HG03066 (cell line): ENCODE measurements around the gene MBNL1.

Source experiments
- ATAC-seq: cut with Tn5 transposase; IDR thresholded peaks from one replicate; pipeline ENCODE4 v1.9.1; 2021; ENCODE audit warnings: low read depth; ENCODE audit not compliant: unreplicated experiment

The MBNL1 gene

GRCh38 chr3:152268555-152269055 is at the start of gene MBNL1:
MBNL1 (plus strand) TSS chr3:152268929; CDS start chr3:152300194, 31,265 bp downstream.
- peak; percentile 63 for ATAC-seq

- ATAC-seq = no peak
Observed at GRCh38 chr3:152219216-152219615, 49.5 kb upstream of the MBNL1 start.

DNA sequence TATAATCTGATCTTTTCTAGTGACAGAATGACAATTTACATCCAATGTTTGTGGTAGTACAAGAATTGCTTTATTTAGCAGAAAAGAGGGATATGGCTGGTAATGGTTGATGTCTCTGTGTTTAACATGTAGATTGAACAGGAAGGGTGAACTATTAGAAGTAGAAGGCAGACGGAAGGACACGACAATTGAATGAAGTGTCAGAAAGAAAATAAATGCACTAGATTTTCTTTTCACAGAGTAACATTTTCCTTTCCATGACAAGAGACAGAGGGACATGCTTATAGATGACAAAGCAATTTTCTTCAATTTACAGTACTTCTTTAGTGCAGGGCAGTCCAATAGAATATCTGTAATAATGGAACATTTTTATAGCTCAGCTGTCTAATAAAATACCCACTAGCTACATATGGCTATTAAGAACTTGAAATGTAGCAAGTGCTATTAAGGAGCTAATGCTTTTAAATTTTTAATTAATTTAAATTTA is 48.9 kb upstream of the MBNL1 start:
- no peak for ATAC-seq

GRCh38 chr3:152222327-152222726 is 46.4 kb upstream of the MBNL1 start:
- ATAC-seq = no peak

DNA sequence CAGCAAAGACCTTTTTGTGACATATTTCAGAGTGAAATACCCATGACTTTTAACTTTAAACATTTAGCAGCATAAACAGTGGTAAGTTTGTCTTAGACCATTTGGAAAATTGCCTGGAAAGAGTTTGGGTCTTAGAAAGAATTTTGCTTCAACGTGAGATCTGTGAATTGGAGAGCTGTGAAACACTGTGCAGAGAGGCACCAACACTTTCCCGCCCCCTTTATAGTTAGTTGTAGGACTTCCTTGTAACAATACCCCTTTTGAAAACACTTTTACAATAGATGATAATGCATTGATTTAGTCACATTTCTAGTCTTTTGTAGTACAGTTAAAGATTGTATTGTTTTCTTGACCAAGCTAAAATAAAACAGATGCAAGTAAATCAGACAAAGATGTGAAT is 43.5 kb upstream of the MBNL1 start:
- no peak for ATAC-seq

- ATAC-seq = no peak
Observed at GRCh38 chr3:152226176-152226575, 42.6 kb upstream of the MBNL1 start.

DNA sequence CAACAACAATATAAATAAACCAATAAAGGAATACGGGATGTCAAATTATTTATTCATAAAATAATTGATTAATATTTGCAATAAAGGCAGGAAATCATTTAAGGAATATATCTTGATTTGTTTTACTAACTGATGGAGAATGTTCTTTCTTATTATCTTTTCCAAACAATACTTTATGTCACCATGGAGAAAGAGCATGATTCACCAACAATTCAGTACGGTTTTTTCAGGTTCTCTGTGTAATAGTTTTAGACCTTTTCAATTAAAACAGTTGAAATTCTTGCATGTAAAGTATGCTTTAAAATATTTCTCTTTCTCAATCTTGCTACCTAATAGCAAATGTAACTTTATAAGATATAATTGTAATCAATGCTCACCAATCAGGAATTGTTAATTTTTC is 41.7 kb upstream of the MBNL1 start:
- no peak for ATAC-seq

- ATAC-seq = no peak
Observed at GRCh38 chr3:152229692-152230091, 39.0 kb upstream of the MBNL1 start.

DNA sequence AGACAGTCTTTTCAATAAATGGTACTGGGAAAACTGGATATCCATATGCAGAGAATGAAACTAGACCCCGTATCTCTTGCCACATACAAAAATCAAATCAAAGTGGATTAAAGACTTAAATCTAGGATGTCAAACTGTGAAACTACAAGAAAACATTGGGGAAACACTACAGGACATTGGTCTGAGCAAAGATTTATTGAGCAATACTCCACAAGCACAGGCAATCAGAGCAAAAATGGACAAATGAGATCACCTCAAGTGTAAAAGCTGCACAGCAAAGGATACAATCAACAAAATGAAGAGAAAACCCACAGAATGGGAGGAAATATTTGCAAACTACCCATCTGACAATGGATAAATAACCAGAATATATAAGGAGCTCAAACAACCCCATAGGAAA is 38.4 kb upstream of the MBNL1 start:
- no peak for ATAC-seq

- no peak for ATAC-seq
Observed at GRCh38 chr3:152232001-152232400, 36.7 kb upstream of the MBNL1 start.

DNA sequence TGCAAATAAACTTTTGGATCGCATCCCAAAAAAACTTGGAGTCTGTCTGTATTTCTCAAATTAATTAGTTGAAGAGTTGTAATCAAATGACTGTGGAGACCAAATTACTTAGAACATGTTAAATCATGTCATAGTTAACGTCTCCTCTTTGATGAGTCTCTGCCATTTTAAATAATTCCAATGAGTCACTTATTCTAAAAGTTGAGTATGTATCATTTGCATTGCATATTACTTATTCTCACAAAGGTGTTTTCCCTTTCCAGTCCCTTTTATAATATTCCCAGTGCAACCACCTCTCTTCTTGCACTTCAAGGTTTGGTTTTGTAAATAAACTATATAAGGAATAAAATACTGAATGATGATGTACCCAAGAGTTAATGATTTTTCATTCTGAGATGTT is 36.0 kb upstream of the MBNL1 start:
- no peak for ATAC-seq

DNA sequence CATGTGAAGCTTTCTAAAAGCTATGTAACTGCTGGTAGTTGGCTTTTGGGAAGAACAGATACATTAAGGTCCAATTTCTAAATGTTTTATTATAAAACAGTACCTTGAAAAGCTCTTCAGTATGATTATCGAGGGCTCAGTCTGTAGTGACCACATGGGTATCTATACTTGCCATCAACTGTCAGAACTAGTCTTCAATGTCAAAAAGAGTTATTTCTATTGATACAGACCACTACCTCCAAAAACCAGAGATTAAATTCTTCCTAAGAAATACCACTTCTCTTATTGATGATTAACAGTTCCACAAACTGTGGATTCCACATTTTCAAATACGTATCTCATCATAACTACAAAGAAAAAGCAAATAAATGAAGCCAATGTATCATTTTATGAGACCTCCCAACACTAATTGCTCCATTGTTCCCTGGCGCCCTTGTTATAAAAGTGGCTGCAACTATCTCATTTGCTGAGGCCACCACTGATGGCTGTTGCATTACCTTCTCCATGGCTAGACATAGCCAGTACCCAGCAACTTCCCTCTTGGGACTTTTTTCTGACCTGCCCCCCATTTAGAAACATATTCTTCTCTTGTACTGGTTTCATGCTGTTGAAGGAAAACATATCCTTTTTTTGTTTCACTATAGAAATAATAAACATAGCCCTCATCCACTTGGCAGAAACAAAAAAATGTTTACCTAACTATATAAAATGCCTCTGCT is 33.9 kb upstream of the MBNL1 start:
- no peak for ATAC-seq

GRCh38 chr3:152235709-152236298 is 32.9 kb upstream of the MBNL1 start:
- no peak for ATAC-seq

DNA sequence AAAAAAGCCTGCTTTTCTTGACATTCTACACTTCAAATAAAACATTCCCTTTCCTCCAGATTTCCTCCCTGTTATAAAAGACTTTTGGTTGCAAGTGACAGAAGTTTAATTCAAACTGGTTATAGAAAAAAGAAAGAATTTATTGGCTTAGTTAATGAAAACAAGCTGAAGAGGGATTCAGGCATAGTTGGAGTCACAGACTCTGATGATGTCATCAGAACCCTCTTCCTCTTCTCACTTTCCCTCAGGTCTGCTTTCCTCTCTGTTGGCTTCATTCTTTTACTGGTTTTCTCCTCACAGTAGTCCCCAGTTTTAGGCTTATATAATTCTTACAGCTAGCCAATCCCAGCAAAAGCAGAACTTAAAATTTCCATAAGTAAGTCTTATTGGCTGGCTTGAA is 32.0 kb upstream of the MBNL1 start:
- ATAC-seq = no peak

- peak; percentile 44 for ATAC-seq
Observed at GRCh38 chr3:152241142-152242017, 27.3 kb upstream of the MBNL1 start.

DNA sequence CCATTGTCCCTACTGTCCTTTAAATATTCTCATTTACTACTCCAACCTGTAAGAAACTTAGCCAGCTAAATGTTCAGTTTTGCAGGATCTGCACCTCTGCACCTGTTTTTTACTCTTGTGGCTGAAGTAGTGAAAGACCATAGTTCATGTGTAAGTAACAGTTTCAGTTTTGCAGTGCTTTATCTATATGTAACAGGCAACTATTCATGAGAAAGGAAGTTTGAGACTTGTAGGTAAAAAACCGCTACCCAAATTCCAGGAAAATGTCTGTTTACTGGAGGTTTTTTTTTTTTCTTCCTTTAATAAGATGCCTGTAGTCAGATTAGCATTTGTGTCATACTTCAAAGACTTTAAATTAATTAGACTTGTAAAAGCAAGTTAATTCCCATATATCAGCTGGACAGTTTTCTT is 25.4 kb upstream of the MBNL1 start:
- ATAC-seq = peak; percentile 76

DNA sequence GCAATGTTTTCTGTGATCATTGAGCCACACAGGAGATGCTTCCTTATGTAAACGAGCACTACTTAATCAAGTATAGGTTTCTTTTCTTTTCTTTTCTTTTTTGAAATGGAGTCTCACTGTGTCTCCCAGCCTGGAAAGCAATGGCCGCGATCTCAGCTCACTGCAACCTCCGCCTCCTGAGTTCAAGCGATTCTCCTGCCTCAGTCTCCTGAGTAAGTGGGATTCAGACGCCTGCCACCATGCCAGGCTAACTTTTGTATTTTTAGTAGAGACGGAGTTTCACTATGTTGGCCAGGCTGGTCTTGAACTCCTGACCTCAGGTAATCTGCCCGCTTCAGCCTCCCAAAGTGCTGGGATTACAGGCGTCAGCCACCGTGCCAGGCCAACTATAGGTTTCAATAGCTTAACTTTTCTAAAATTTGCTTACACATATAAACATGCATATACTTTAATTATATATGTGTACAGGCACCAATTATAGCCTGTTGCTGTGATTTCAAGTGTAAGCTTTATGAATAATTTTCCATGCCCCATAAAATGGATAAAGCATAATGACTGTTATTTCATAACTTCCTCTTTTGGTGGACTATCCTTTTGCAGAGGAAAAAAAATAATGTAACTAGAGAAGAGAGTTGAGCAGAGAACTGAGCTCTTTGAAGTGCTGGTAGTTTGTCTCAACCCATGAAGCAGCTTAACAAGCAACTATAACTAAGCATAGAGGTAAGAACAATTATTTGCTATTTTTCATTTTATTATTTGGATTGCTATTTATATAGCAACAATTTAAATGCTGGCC is 24.8 kb upstream of the MBNL1 start:
- no peak for ATAC-seq

DNA sequence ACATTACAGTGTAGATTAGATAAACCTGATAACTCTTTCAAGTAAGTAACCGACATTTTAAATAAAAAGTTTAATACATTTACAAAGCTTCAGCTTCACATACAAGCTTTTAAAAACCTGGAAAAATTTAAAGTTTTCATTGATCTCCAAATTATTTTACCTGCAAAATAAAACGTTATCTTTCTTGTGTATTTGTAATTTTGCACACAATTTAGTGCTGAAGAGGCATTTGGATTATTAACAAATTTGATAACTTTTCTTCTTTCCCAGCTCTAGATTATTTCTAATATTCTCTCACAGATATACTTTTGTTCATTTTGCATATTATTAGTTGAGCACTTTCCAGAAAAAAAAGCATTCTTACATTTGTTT is 24.2 kb upstream of the MBNL1 start:
- no peak for ATAC-seq

GRCh38 chr3:152245498-152246170 is 23.1 kb upstream of the MBNL1 start:
- no peak for ATAC-seq

GRCh38 chr3:152251916-152252315 is 16.8 kb upstream of the MBNL1 start:
- no peak for ATAC-seq
